WERI-Rb-1 (cell line): ENCODE results near the gene ENPP6.

Experiments used
- DNase-seq: peaks from one replicate; pipeline ENCODE4 v3.0.0-alpha.2; 2020
- H3K27ac ChIP-seq: fragments of 250-450 bp; sonication (Bioruptor Pico); 2 replicates; pipeline ENCODE4 v1.5.1; 2020; ENCODE audit warnings: mild to moderate bottlenecking, moderate library complexity
- H3K27me3 ChIP-seq: fragments of 250-450 bp; sonication (Bioruptor Pico); 2 replicates; pipeline ENCODE4 v1.5.1; 2021; ENCODE audit warnings: mild to moderate bottlenecking, low read depth, moderate library complexity; ENCODE audit not compliant: insufficient read depth, severe bottlenecking
- H3K36me3 ChIP-seq: fragments of 250-450 bp; sonication (Bioruptor Pico); 2 replicates; pipeline ENCODE4 v1.5.1; 2020; ENCODE audit warnings: mild to moderate bottlenecking, moderate library complexity
- H3K4me3 ChIP-seq: 2 replicates; pipeline ENCODE4 v1.5.1; 2011; ENCODE audit warnings: low read depth, mild to moderate bottlenecking, control low read depth, low read length
- H3K9me3 ChIP-seq: fragments of 250-450 bp; sonication (Bioruptor Pico); 2 replicates; pipeline ENCODE4 v1.5.1; 2021; ENCODE audit warnings: mild to moderate bottlenecking, moderate library complexity; ENCODE audit not compliant: severe bottlenecking
- CTCF ChIP-seq: IDR thresholded peaks from 2 replicates; pipeline ENCODE4 v1.5.1; 2011; ENCODE audit warnings: low read depth, mild to moderate bottlenecking, control low read depth, inconsistent platforms, low read length

Gene ENPP6

DNA sequence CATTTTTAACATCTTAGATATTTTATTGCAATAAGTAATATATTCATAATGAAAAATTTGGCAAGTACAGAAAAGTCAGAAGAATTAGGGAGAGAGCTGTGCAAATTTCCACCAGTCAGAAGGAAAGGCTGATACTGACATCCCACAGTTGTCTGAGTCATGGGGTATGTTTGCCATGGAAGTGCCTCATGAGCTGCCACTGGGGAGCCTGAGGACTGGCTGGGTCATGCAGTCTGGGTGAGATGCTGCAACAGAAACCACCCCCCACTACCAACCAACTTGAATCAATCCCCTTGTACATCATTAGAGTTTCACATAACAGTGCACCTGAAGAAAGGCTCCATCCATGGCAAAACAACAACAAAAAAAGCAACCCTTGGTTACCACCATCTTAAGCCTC lies 45.2 kb upstream of the ENPP6 start:
- Histone ChIP-seq H3K36me3 (no peaks in the 10 kb centered on the region), H3K4me3 (no peak overlapping the region), H3K27me3 (no peaks in the 10 kb centered on the region), H3K27ac (no peak overlapping the region), H3K9me3 (no peaks in the 10 kb centered on the region)
- no peak for DNase-seq
- TF ChIP-seq CTCF, result no peak

DNA sequence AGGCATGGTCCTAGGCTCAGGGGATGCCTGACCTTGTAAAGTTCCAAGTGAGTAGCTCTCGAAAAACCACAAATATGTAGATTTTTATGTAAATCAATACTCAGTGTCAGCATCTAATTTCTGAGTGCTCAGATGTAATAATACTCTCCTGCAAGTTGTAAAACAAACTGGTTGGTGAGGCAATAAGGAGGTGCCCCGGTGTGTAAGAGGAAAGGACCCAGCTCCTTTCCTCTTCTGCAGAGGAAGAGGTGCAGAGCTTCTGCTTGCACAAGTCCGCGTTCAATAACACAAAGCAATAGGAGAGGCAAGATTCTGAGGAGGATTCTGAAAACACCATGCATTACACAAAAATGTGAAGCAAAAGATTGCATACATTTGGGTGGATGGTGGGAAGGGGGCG lies 43.6 kb upstream of the ENPP6 start:
- no peaks in the 10 kb centered on the region for H3K36me3 ChIP-seq
- no peak overlapping the region for H3K27ac ChIP-seq
- TF ChIP-seq CTCF, result no peak
- no peak overlapping the region for H3K4me3 ChIP-seq
- H3K9me3 ChIP-seq, result no peaks in the 10 kb centered on the region
- H3K27me3 ChIP-seq, result no peaks in the 10 kb centered on the region
- DNase-seq, result no peak

DNA sequence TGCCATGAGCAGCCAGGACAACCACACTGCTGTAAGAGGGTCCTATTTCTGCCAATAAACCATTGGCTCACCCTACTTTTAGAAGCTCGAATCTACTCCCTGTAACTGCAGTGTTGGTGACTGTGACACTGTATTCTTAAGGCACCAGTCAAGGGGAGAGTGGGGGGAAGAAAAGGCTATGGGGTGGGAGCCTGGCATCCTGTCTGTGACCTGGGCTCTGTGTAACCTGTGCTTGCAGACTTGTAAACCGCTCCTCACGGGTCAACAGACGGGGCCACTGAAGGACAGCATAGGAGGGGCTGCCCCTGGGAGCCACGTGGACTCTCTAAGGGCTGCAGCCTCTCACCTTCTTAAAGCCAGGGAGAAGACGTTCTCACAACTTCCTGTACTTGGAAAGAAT lies 42.2 kb upstream of the ENPP6 start:
- TF ChIP-seq CTCF, result no peak
- Histone ChIP-seq H3K27me3 (no peaks in the 10 kb centered on the region), H3K27ac (no peak overlapping the region), H3K4me3 (no peak overlapping the region), H3K36me3 (no peaks in the 10 kb centered on the region), H3K9me3 (no peaks in the 10 kb centered on the region)
- DNase-seq, result no peak

DNA sequence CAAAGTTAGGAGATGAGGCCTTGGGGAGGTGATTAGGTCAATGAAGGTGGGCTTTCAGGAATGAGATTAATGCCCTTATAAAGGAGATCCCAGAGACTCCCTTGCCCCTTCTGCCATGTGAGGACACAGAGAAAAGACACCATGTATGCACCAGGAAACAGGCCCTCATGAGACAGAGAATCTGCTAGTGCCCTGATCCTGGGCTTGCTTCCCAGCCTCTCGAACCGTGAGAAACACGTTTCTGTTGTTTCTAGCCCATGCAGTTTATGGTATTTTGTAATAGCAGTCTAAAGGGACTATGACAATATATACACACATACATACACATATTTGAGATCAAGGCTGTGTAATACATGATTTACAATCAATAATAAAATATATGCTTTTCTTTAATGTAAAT lies 41.4 kb upstream of the ENPP6 start:
- Histone ChIP-seq H3K27me3 (no peaks in the 10 kb centered on the region), H3K27ac (no peak overlapping the region), H3K4me3 (no peak overlapping the region), H3K9me3 (no peaks in the 10 kb centered on the region), H3K36me3 (no peaks in the 10 kb centered on the region)
- no peak for TF ChIP-seq CTCF
- no peak for DNase-seq

DNA sequence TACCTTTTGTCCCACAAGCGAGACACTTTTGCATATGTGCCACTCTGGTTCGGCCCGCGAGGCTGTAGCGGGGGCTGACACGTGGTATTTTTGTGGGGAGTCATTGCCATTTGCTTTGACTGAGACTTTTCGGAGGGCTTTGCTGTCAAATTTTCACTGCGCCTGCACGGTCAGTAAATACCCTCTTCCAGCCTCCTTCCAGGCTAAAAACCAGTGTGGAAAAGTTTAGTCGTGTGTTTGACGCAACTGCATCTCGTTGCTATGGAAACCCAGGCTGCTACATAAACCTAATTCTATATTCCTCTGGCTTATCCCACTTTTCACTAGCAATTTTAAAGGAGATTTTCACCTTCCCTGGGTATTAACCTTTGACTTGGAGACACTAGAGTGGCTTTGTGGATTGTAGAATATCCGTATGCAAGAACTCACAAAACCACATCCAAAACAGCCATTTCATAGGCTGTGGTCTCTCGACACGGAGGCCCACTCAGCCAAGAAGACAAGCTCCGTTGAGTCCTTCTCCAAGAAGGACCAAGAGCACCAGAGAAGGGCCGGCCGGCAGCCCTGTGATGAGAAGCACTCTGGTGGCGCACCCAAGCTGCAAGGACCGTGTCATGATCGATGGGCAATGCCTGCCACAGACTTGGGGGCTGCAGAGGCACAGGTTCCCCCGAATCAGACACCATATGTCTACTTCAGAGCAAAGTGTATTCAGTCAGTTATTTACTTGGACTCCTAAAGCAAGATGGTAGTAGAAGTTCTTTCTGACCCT lies 38.4 kb upstream of the ENPP6 start:
- Histone ChIP-seq H3K27ac (no peak overlapping the region), H3K36me3 (no peaks in the 10 kb centered on the region), H3K9me3 (peaks cover 9% of the 10 kb centered on the region), H3K27me3 (no peaks in the 10 kb centered on the region), H3K4me3 (no peak overlapping the region)
- no peak for TF ChIP-seq CTCF
- DNase-seq, result no peak

DNA sequence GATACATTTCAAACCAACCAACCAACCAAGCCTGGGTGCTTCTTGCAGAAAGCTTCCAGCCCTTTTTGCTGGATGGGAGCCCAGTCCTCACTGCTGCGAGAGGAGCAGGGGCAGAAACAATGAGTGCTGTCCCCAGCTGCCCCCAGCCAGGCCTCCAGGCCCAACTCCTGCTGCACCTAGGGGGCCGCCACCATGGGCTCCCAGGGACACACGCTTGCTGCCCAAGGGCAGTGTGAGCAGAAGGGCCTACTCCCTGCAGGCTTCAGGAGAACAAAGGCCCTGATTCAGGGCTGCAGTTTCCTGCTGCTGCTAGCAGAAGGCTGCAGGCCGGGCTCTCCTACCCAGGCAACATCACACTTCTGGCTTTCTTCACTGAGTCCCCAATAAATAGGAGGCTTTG lies 37.7 kb upstream of the ENPP6 start:
- Histone ChIP-seq H3K27ac (no peak overlapping the region), H3K36me3 (no peaks in the 10 kb centered on the region), H3K27me3 (no peaks in the 10 kb centered on the region), H3K4me3 (no peak overlapping the region), H3K9me3 (peaks cover 9% of the 10 kb centered on the region)
- DNase-seq, result no peak
- TF ChIP-seq CTCF, result no peak
